NT2/D1 (cell line): ENCODE results near the gene AOPEP.

Experiments
- SUZ12 ChIP-seq: IDR thresholded peaks from 2 replicates; pipeline ENCODE4 v1.6.1; 2011; ENCODE audit not compliant: insufficient read length, insufficient read depth; ENCODE audit errors: extremely low read depth
- YY1 ChIP-seq: IDR thresholded peaks from 2 replicates; pipeline ENCODE4 v1.6.1; 2011; ENCODE audit not compliant: insufficient read length, insufficient read depth
- ZNF274 ChIP-seq: IDR thresholded peaks from 2 replicates; pipeline ENCODE4 v1.6.1; 2011; ENCODE audit warnings: mild to moderate bottlenecking, low read depth, low read length

GRCh38 chr9:94799578-94800264, 73.2 kb downstream of the AOPEP start:
- TF ChIP-seq ZNF274: no peak
- no peak for TF ChIP-seq SUZ12
- no peak for TF ChIP-seq YY1
